Measurements from ENCODE around the gene MTCL3.

Gene MTCL3

GRCh38 chr6:127466416-127466815 is 52.7 kb downstream of the MTCL3 start:
- intact Hi-C loops (cut with micrococcal nuclease) = no loop called here
- dilution Hi-C loops (cut with MboI; ENCODE audit: extremely low pct_ligation_motif_present, low sequenced_read_pairs) = no loop called here
- no TSS peak for BruUV-seq (replicated peaks)
- Histone ChIP-seq H3K4me1 (ENCODE audit: control insufficient read depth, extremely low read depth, insufficient read depth, low read length) (no peaks in the 10 kb centered on the region), H3K36me3 (ENCODE audit: control insufficient read depth in 2 of 2, extremely low read depth in 1 of 2, insufficient read depth in 2 of 2, low read length in 2 of 2) (no peaks in the 10 kb centered on the region), H4K20me1 (replicated peaks; ENCODE audit: control insufficient read depth, extremely low read depth, insufficient read depth, low read length) (no peaks in the 10 kb centered on the region), H3K79me2 (ENCODE audit: control insufficient read depth, insufficient read depth, low read length) (no peaks in the 10 kb centered on the region), H2AFZ (ENCODE audit: low read depth, low read length) (no peak overlapping the region), H3K9ac (replicated peaks; ENCODE audit: extremely low read depth, insufficient read depth, low read length) (no peak overlapping the region), H3K4me3 (replicated peaks in 1 of 3; ENCODE audit: insufficient read depth in 1 of 3, low read depth in 1 of 3, low read length in 3 of 3) (no peak overlapping the region), H3K9me3 (replicated peaks; ENCODE audit: control insufficient read depth, insufficient read depth, low read length) (no peaks in the 10 kb centered on the region), H3K27me3 (ENCODE audit: control insufficient read depth in 2 of 2, insufficient read depth in 2 of 2, low read length in 2 of 2) (peaks cover 9 to 10% of the 10 kb centered on the region in 2 experiments), H3K27ac (ENCODE audit: insufficient read depth, low read depth, low read length) (no peak overlapping the region), H3K4me2 (ENCODE audit: insufficient read depth, low read length) (no peak overlapping the region), H3K9me1 (replicated peaks; ENCODE audit: control insufficient read depth, extremely low read depth, insufficient read depth, low read length) (no peaks in the 10 kb centered on the region)
- DNase-seq (ENCODE audit: low read depth, low spot score) (no peak), FAIRE-seq (no peak)
- TF ChIP-seq FOS (IDR thresholded peaks at IDR 0.05; ENCODE audit: borderline replicate concordance, insufficient read depth, low read length) = no peak
- no peak for TF ChIP-seq MYC (IDR thresholded peaks at IDR 0.05; ENCODE audit: low read depth, low read length)
- TF ChIP-seq MAX (IDR thresholded peaks at IDR 0.05; ENCODE audit: insufficient read depth, insufficient read length) = no peak
- no peak for TF ChIP-seq JUN (IDR thresholded peaks at IDR 0.05; ENCODE audit: borderline replicate concordance, insufficient read depth, insufficient read length, low read depth)
- no peak for TF ChIP-seq POLR2AphosphoS5 (IDR thresholded peaks at IDR 0.05; ENCODE audit: insufficient read depth, low read depth, low read length)
- no peak for TF ChIP-seq CTCF (IDR thresholded peaks at IDR 0.05; ENCODE audit: extremely low read depth in 1 of 2, insufficient read depth in 1 of 2, low read depth in 1 of 2, low read length in 2 of 2)
- no peak for TF ChIP-seq GATA2 (IDR thresholded peaks at IDR 0.05; ENCODE audit: insufficient read depth, insufficient read length, low read depth, low read length)
- TF ChIP-seq EZH2 (IDR thresholded peaks at IDR 0.05; ENCODE audit: borderline replicate concordance, low read depth, low read length, severe bottlenecking) = no peak
- TF ChIP-seq POLR2A (IDR thresholded peaks at IDR 0.05; ENCODE audit: low read depth, low read length) = no peak
- POLR2A ChIA-PET = interaction anchor here (0.6 kb wide), 1 partner anchor 173 kb away, joined by 5 read pairs; no protein-coding TSS in a partner anchor
- CTCF ChIA-PET = interaction anchor here (0.8 to 6.8 kb wide), 18 partner anchors 9 to 223 kb away, joined by 3 to 155 read pairs (median 6); no protein-coding TSS in a partner anchor
